NCI-H460 (cell line): Measurements from ENCODE around the gene GAB2. TPM values are rescaled to one million over a fixed set of nuclear protein-coding genes. Genes with fewer than 3 reads are reported as not detected.

ENCODE experiments used
- DNase-seq: peaks from one replicate; pipeline ENCODE4 v3.0.0-alpha.2; 2016; ENCODE audit warnings: low read depth; ENCODE audit errors: extremely low read depth
- total RNA-seq: library from RNA; depleted of rRNA; stranded (reverse); fragments of >200 nt; shearing (Covaris generic); gene quantifications from 2 replicates; pipeline ENCODE4 v1.2.3, GENCODE V29; 2014; rRNA removed

GAB2 gene
- total RNA-seq, 1 experiment from 2014 or later, result 2.6 TPM

GRCh38 chr11:78170874-78171549 is 246.6 kb downstream of the GAB2 start:
- DNase-seq, result no peak

- DNase-seq, result no peak
These were observed 247.2 kb downstream of the GAB2 start for GRCh38 chr11:78170413-78170812.

GRCh38 chr11:78168539-78169477 is 248.8 kb downstream of the GAB2 start:
- DNase-seq, result no peak

- DNase-seq, result no peak
These were observed 250.7 kb downstream of the GAB2 start for GRCh38 chr11:78166855-78167469.

Other genes starting within 250 kb of the GAB2 start
- gene KCTD21, start 229.2 kb downstream of the GAB2 start, total RNA-seq, result 2.3 and 4.1 TPM in 2 replicates
- 3.3 and 3.8 TPM in 2 replicates for gene USP35, start 228.9 kb downstream of the GAB2 start, total RNA-seq
- 27.6 and 33.2 TPM in 2 replicates for gene NARS2, start 157.0 kb upstream of the GAB2 start, total RNA-seq